22Rv1 (cell line): ENCODE results near the gene CTNNA1.
"Not testable (repeated sequence)": the region's sequence is repeated elsewhere in the genome, so short reads cannot be mapped to it uniquely, and the experiment has no call there.

Source experiments
- H3K27ac ChIP-seq: fragments of 450-650 bp; 2 replicates; pipeline ENCODE4 v1.5.1; 2017
- CTCF ChIP-seq: fragments of 450-650 bp; IDR thresholded peaks from 2 replicates; pipeline ENCODE4 v1.5.1; 2017; ENCODE audit warnings: mild to moderate bottlenecking
- ZFX ChIP-seq: fragments of 450-650 bp; IDR thresholded peaks from 2 replicates; pipeline ENCODE4 v1.6.1; 2017; ENCODE audit warnings: antibody characterized with exemption, borderline replicate concordance

Gene CTNNA1

GRCh38 chr5:138754699-138755057 lies 1.5 kb downstream of the CTNNA1 start:
- H3K27ac ChIP-seq, result peak overlapping the region; percentile 96
- TF ChIP-seq CTCF (no peak), ZFX (no peak)

GRCh38 chr5:138755084-138755748 lies 2.0 kb downstream of the CTNNA1 start:
- H3K27ac ChIP-seq, result peak overlapping the region; percentile 96; the same call in 1 of the 2 replicates
- TF ChIP-seq ZFX (no peak), CTCF (no peak)

- TF ChIP-seq CTCF (no peak), ZFX (no peak)
- no peak overlapping the region for H3K27ac ChIP-seq
Observed at GRCh38 chr5:138757061-138757776, 4.0 kb downstream of the CTNNA1 start.

- no peak for TF ChIP-seq ZFX
- no peak for TF ChIP-seq CTCF
- H3K27ac ChIP-seq, result 0 out of 2 replicates have a peak overlapping the region, but pooled peaks have one; percentile 7
Observed at GRCh38 chr5:138760448-138761110, 7.4 kb downstream of the CTNNA1 start.

- H3K27ac ChIP-seq, result 0 out of 2 replicates have a peak overlapping the region, but pooled peaks have one; percentile 7
Observed at GRCh38 chr5:138761115-138761514, 7.9 kb downstream of the CTNNA1 start.

GRCh38 chr5:138761670-138762069 lies 8.4 kb downstream of the CTNNA1 start:
- not testable (repeated sequence) for H3K27ac ChIP-seq

- TF ChIP-seq CTCF (no peak), ZFX (no peak)
- no peak overlapping the region for H3K27ac ChIP-seq
Observed at GRCh38 chr5:138762110-138762509, 8.9 kb downstream of the CTNNA1 start.

GRCh38 chr5:138763037-138763778 lies 10.0 kb downstream of the CTNNA1 start:
- TF ChIP-seq ZFX (no peak), CTCF (no peak)
- H3K27ac ChIP-seq, result no peak overlapping the region
